ENCODE results near the gene RADIL. TPM values are rescaled to one million over a fixed set of nuclear protein-coding genes. Genes with fewer than 3 reads are reported as not detected.

RADIL gene
- total RNA-seq, 1 donor from 2014 or later, result 0.86 TPM

GRCh38 chr7:4800926-4801838 lies 82.3 kb downstream of the RADIL start:
- Histone ChIP-seq H2AFZ (ENCODE audit: low read depth, low read length) (no peak overlapping the region), H3K9ac (ENCODE audit: low read length) (no peak overlapping the region), H3K27ac (ENCODE audit: low read depth, low read length) (no peak overlapping the region), H3K79me2 (ENCODE audit: insufficient read depth, low read length) (no peaks in the 10 kb centered on the region), H3K9me3 (ENCODE audit: insufficient read depth, low read depth, low read length) (no peaks in the 10 kb centered on the region), H3K36me3 (ENCODE audit: insufficient read depth, low read length) (no peaks in the 10 kb centered on the region), H3K27me3 (ENCODE audit: insufficient read depth, low read length) (no peaks in the 10 kb centered on the region), H3K4me2 (ENCODE audit: low read length) (no peak overlapping the region), H4K20me1 (ENCODE audit: insufficient read depth, low read length) (no peaks in the 10 kb centered on the region), H3K4me1 (ENCODE audit: insufficient read depth, low read length) (no peaks in the 10 kb centered on the region), H3K4me3 (ENCODE audit: insufficient read depth, low read depth, low read length) (no peak overlapping the region)
- Mint-ChIP-seq H3K27ac (ENCODE audit: unreplicated experiment) (no peak overlapping the region), H3K4me3 (ENCODE audit: unreplicated experiment) (no peak overlapping the region), H3K36me3 (ENCODE audit: low read depth, unreplicated experiment) (peaks cover under 1% of the 10 kb centered on the region), H3K4me1 (ENCODE audit: low read depth, unreplicated experiment) (no peaks in the 10 kb centered on the region), H3K27me3 (ENCODE audit: low read depth, unreplicated experiment) (peaks cover 9% of the 10 kb centered on the region), H3K9me3 (ENCODE audit: unreplicated experiment) (peaks cover 4% of the 10 kb centered on the region)
- DNase-seq (ENCODE audit: low read depth) (no peak), FAIRE-seq (no peak)
- no peak for TF ChIP-seq CTCF (IDR thresholded peaks at IDR 0.05; ENCODE audit: insufficient read depth, low read depth, low read length)
- no peak for TF ChIP-seq EZH2 (IDR thresholded peaks at IDR 0.05; ENCODE audit: insufficient read depth, low read length)

GRCh38 chr7:4800487-4800886 lies 83.0 kb downstream of the RADIL start:
- H3K4me1 ChIP-seq (ENCODE audit: insufficient read depth, low read length), result no peaks in the 10 kb centered on the region
- H3K36me3 Mint-ChIP-seq (ENCODE audit: low read depth, unreplicated experiment), result peaks cover 3% of the 10 kb centered on the region

More at GRCh38 chr7:4800487-4800886, 83.0 kb downstream of the RADIL start:
- no peaks in the 10 kb centered on the region for H3K36me3 ChIP-seq (ENCODE audit: insufficient read depth, low read length)
- H2AFZ ChIP-seq (ENCODE audit: low read depth, low read length), result no peak overlapping the region
- H3K9me3 Mint-ChIP-seq (ENCODE audit: unreplicated experiment), result peaks cover 4% of the 10 kb centered on the region
- no peak overlapping the region for H3K4me3 Mint-ChIP-seq (ENCODE audit: unreplicated experiment)
- no peak overlapping the region for H3K4me3 ChIP-seq (ENCODE audit: insufficient read depth, low read depth, low read length)
- H3K4me2 ChIP-seq (ENCODE audit: low read length), result no peak overlapping the region
- no peaks in the 10 kb centered on the region for H4K20me1 ChIP-seq (ENCODE audit: insufficient read depth, low read length)
- no peaks in the 10 kb centered on the region for H3K4me1 Mint-ChIP-seq (ENCODE audit: low read depth, unreplicated experiment)
- no peaks in the 10 kb centered on the region for H3K27me3 ChIP-seq (ENCODE audit: insufficient read depth, low read length)
- no peak for DNase-seq (ENCODE audit: low read depth)
- no peak overlapping the region for H3K9ac ChIP-seq (ENCODE audit: low read length)
- no peak overlapping the region for H3K27ac Mint-ChIP-seq (ENCODE audit: unreplicated experiment)
- TF ChIP-seq CTCF (IDR thresholded peaks at IDR 0.05; ENCODE audit: insufficient read depth, low read depth, low read length) (no peak), EZH2 (IDR thresholded peaks at IDR 0.05; ENCODE audit: insufficient read depth, low read length) (no peak)
- H3K79me2 ChIP-seq (ENCODE audit: insufficient read depth, low read length), result no peaks in the 10 kb centered on the region
- no peak for FAIRE-seq
- no peaks in the 10 kb centered on the region for H3K9me3 ChIP-seq (ENCODE audit: insufficient read depth, low read depth, low read length)
- peaks cover 7% of the 10 kb centered on the region for H3K27me3 Mint-ChIP-seq (ENCODE audit: low read depth, unreplicated experiment)
- no peak overlapping the region for H3K27ac ChIP-seq (ENCODE audit: low read depth, low read length)
